B cell (primary cell): Measurements from ENCODE around the gene ARL6IP5. TPM values are rescaled to one million over a fixed set of nuclear protein-coding genes. Genes with fewer than 3 reads are reported as not detected.

Experiments
- ATAC-seq: fragments of 200-7000 bp; cut with Tn5 transposase; one replicate; pipeline ENCODE4 v1.10.0; 2021; ENCODE audit warnings: low read depth, mild to moderate bottlenecking, moderate number of reproducible peaks, moderate library complexity
- CTCF ChIA-PET: fragments of 350-600 bp; sonication (Branson Sonifier 250); formaldehyde crosslinking; loops from one replicate; lab custom pipeline; 2021; ENCODE audit warnings: antibody characterized with exemption, inconsistent platforms; lab: Charles Lee
- POLR2A ChIA-PET: fragments of 350-600 bp; sonication (Branson Sonifier 250); formaldehyde crosslinking; loops from one replicate; lab custom pipeline; 2021; ENCODE audit warnings: antibody characterized with exemption; lab: Charles Lee
- DNase-seq: peaks from one replicate; pipeline ENCODE4 v3.0.0; 2013
- H2AFZ ChIP-seq: 2 replicates; pipeline ENCODE4 v1.6.1; 2012; ENCODE audit warnings: mild to moderate bottlenecking, low read depth, low read length; ENCODE audit not compliant: insufficient read depth, poor library complexity, severe bottlenecking
- H3K27ac ChIP-seq, 2 donors: 1 replicate in 1 of 2; 2 replicates in 1 of 2; pipeline ENCODE4 v1.5.1; 2012 to 2013; ENCODE audit warnings: low read length in 2 of 2, mild to moderate bottlenecking in 2 of 2, moderate library complexity in 1 of 2
- H3K27me3 ChIP-seq, 4 experiments: fragments of 200-600 bp in 1 of 4; sonication (generic) in 1 of 4; replicated peaks in 1 of 4; 1 replicate in 2 of 4; 2 replicates in 2 of 4; pipeline versions ENCODE4 v1.6.1 to v1.7.0; 2013 to 2016; ENCODE audit warnings: low read length in 3 of 4, mild to moderate bottlenecking in 2 of 4, mixed read lengths in 1 of 4, moderate library complexity in 1 of 4; ENCODE audit not compliant: insufficient read depth in 4 of 4, control insufficient read depth in 3 of 4; ENCODE audit errors: control extremely low read depth in 1 of 4
- H3K36me3 ChIP-seq, 2 experiments: replicated peaks in 1 of 2; 1 replicate in 1 of 2; 2 replicates in 1 of 2; pipeline versions ENCODE4 v1.6.1 to v1.7.1; 2013; ENCODE audit warnings: low read length in 1 of 2; ENCODE audit not compliant: insufficient read depth in 2 of 2, control insufficient read depth in 1 of 2; ENCODE audit errors: control extremely low read depth in 1 of 2, extremely low read depth in 1 of 2
- H3K4me1 ChIP-seq, 2 donors: fragments of 200-600 bp in 1 of 2; sonication (generic) in 1 of 2; 1 replicate in 1 of 2; 2 replicates in 1 of 2; pipeline versions ENCODE4 v1.5.1 to v1.6.1; 2013 to 2017; ENCODE audit warnings: low read length in 2 of 2; ENCODE audit not compliant: control insufficient read depth in 2 of 2, insufficient read depth in 2 of 2
- H3K4me2 ChIP-seq: replicated peaks from 2 replicates; pipeline ENCODE3; 2012; ENCODE audit warnings: mild to moderate bottlenecking, low read depth, low read length; ENCODE audit not compliant: poor library complexity, severe bottlenecking
- H3K4me3 ChIP-seq, 5 experiments: fragments of 200-600 bp in 1 of 5; sonication (generic) in 1 of 5; 1 replicate in 3 of 5; 2 replicates in 2 of 5; pipeline versions ENCODE4 v1.5.1 to v1.7.0; 2011 to 2016; ENCODE audit warnings: low read length in 4 of 5, mild to moderate bottlenecking in 4 of 5, low read depth in 2 of 5, control low read depth in 1 of 5, moderate library complexity in 1 of 5; ENCODE audit not compliant: insufficient read depth in 1 of 5; ENCODE audit errors: control extremely low read depth in 1 of 5, extremely low read depth in 1 of 5
- H3K79me2 ChIP-seq: fragments of 200-600 bp; sonication (generic); one replicate; pipeline ENCODE4 v1.6.0; 2016; ENCODE audit warnings: low read length; ENCODE audit not compliant: control insufficient read depth, insufficient read depth
- H3K9ac ChIP-seq: fragments of 200-600 bp; sonication (generic); 2 replicates; pipeline ENCODE4 v1.6.1; 2017; ENCODE audit warnings: mild to moderate bottlenecking, low read length, moderate library complexity
- H3K9me3 ChIP-seq, 3 donors: one replicate each; pipeline versions ENCODE4 v1.6.1 to v1.7.1; 2013; ENCODE audit warnings: low read length in 2 of 3; ENCODE audit not compliant: control insufficient read depth in 2 of 3, insufficient read depth in 1 of 3; ENCODE audit errors: control extremely low read depth in 1 of 3
- H4K20me1 ChIP-seq: 2 replicates; pipeline ENCODE4 v1.6.0; 2012; ENCODE audit warnings: mild to moderate bottlenecking, low read length; ENCODE audit not compliant: insufficient read depth, control insufficient read depth, poor library complexity, severe bottlenecking
- H3K27ac Mint-ChIP-seq: one replicate; pipeline ENCODE4 v1.8.0; 2021; ENCODE audit warnings: mixed read lengths
- H3K27me3 Mint-ChIP-seq: one replicate; pipeline ENCODE4 v1.8.0; 2021; ENCODE audit warnings: mixed read lengths
- H3K4me1 Mint-ChIP-seq: one replicate; pipeline ENCODE4 v1.8.0; 2021; ENCODE audit warnings: mixed read lengths
- H3K4me3 Mint-ChIP-seq: one replicate; pipeline ENCODE4 v1.8.0; 2021; ENCODE audit warnings: mixed read lengths
- H3K9me3 Mint-ChIP-seq: one replicate; pipeline ENCODE4 v1.8.0; 2022; ENCODE audit warnings: mixed read lengths; ENCODE audit not compliant: insufficient read depth
- CTCF ChIP-seq: fragments of 200-600 bp; IDR thresholded peaks from one replicate; pipeline ENCODE4 v1.8.0; 2022; ENCODE audit warnings: antibody characterized with exemption, mild to moderate bottlenecking
- EZH2 ChIP-seq: IDR thresholded peaks from 2 replicates; pipeline ENCODE4 v1.6.1; 2012; ENCODE audit warnings: borderline replicate concordance, low read depth, mild to moderate bottlenecking, moderate library complexity, low read length; ENCODE audit not compliant: insufficient read depth, poor library complexity, severe bottlenecking
- WGBS: methylation state at CpG from one replicate; pipeline ENCODE4 v1.1.5; 2013; ENCODE audit warnings: missing lambda C conversion rate; ENCODE audit not compliant: insufficient coverage; 5-methylcytosine and 5-hydroxymethylcytosine counted together
- intact Hi-C: fragments of 100-400 bp; cut with micrococcal nuclease; formaldehyde crosslinking; loops from one replicate; pipeline ENCODE4 v1.10.0; 2022
- polyA plus RNA-seq: library from polyadenylated mRNA; depleted of rRNA; stranded (reverse); fragments of >200 nt; gene quantifications from 2 replicates; pipeline ENCODE4 v1.2.3, GENCODE V29; 2012
- total RNA-seq, 2 donors: library from RNA; stranded (reverse); fragments of 120-200 nt in 1 of 2; gene quantifications; 1 replicate in 1 of 2; 2 replicates in 1 of 2; pipeline versions ENCODE4 v1.2.3 to v1.2.4, GENCODE V29; 2013 to 2022

The ARL6IP5 gene
- total and polyA plus RNA-seq, 2 donors (not counting 1 experiment from before 2014, with no cell fraction given), result 39.5 to 89.1 TPM

DNA sequence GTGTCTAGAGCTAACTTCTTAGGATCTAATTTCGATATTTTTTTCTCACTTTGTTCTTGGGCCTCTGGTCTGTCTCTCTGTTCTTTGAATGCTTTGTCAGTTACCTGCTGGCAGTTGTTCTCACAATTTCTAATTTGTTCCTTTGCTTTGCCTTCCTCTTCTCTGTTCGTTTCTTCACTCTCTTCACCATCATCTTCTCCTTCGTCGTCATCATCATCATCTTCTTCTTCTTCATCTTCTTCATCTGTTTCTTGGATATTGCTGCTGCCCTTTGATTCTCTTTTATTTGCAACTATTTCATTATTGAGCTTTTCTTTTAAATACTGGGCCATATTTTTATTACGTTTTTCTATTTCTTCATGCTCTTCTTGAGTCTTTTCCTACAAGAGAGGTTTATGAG, 34.9 kb downstream of the ARL6IP5 start:
- H3K27me3 ChIP-seq, result no peaks in the 10 kb centered on the region
- no peak overlapping the region for H3K4me2 ChIP-seq
- no peaks in the 10 kb centered on the region for H3K79me2 ChIP-seq
- Mint-ChIP-seq H3K27me3 (no peaks in the 10 kb centered on the region), H3K4me1 (peaks cover 5% of the 10 kb centered on the region), H3K27ac (no peak overlapping the region), H3K9me3 (no peaks in the 10 kb centered on the region), H3K4me3 (no peak overlapping the region)
- H3K4me1 ChIP-seq, result no peaks in the 10 kb centered on the region
- no peak for DNase-seq
- ATAC-seq, result no peak
- no peak overlapping the region for H3K4me3 ChIP-seq
- H2AFZ ChIP-seq, result no peak overlapping the region
- intact Hi-C loops, result loop anchor here (5.0 kb wide), 1 partner anchor 37 kb away; the partner anchor contains the start of genes ARL6IP5 and UBA3
- ChIA-PET CTCF (interaction anchor here (0.7 to 3.8 kb wide), 9 partner anchors 10 to 307 kb away, joined by 3 to 25 read pairs (median 4); partner anchors contain the start of gene TMF1), POLR2A (no interaction called here)
- TF ChIP-seq CTCF (no peak), EZH2 (no peak)
- no peaks in the 10 kb centered on the region for H4K20me1 ChIP-seq
- no peaks in the 10 kb centered on the region for H3K36me3 ChIP-seq
- no peak overlapping the region for H3K27ac ChIP-seq
- no peak overlapping the region for H3K9ac ChIP-seq
- H3K9me3 ChIP-seq, result no peaks in the 10 kb centered on the region
- WGBS, result 92% methylated on average over 1 of the region's 5 CpGs

GRCh38 chr3:69120879-69121464, 36.2 kb downstream of the ARL6IP5 start:
- H3K79me2 ChIP-seq, result no peaks in the 10 kb centered on the region
- Mint-ChIP-seq H3K9me3 (no peaks in the 10 kb centered on the region), H3K4me1 (peaks cover 5% of the 10 kb centered on the region), H3K27me3 (no peaks in the 10 kb centered on the region), H3K27ac (no peak overlapping the region), H3K4me3 (no peak overlapping the region)
- H2AFZ ChIP-seq, result peak overlapping the region; percentile 47
- H3K4me3 ChIP-seq, result no peak overlapping the region
- H3K4me2 ChIP-seq, result no peak overlapping the region
- POLR2A ChIA-PET, result interaction anchor here (0.9 kb wide), 1 partner anchor 36 kb away, joined by 3 read pairs; the partner anchor contains the start of gene ARL6IP5
- TF ChIP-seq EZH2, result no peak
- peak; percentile 99 for TF ChIP-seq CTCF
- H3K36me3 ChIP-seq, result no peaks in the 10 kb centered on the region
- no peaks in the 10 kb centered on the region for H4K20me1 ChIP-seq
- no peaks in the 10 kb centered on the region for H3K4me1 ChIP-seq
- no peak overlapping the region for H3K9ac ChIP-seq
- intact Hi-C loops, result loop anchor here (1.0 to 5.0 kb wide), 2 partner anchors 39 to 185 kb away; partner anchors contain the start of genes ARL6IP5 and UBA3
- no peaks in the 10 kb centered on the region for H3K27me3 ChIP-seq
- ATAC-seq (peak; percentile 80), DNase-seq (peak; percentile 83)
- WGBS, result 0% methylated on average over 1 of the region's 1 CpG
- no peak overlapping the region for H3K27ac ChIP-seq
- H3K9me3 ChIP-seq, result no peaks in the 10 kb centered on the region
- CTCF ChIA-PET, result interaction anchor here (0.6 to 3.8 kb wide), 29 partner anchors 9 to 305 kb away, joined by 3 to 25 read pairs (median 4); partner anchors contain the start of genes ARL6IP5, EOGT and TMF1
